Ovary (tissue), 9 donors: ENCODE results near the gene HTR6. TPM values are rescaled to one million over a fixed set of nuclear protein-coding genes. Genes with fewer than 3 reads are reported as not detected.

Experiments
- DNase-seq, 5 donors: peaks; one replicate each; pipeline ENCODE4 v3.0.0-alpha.2; 2019 to 2020
- H3K27ac ChIP-seq, 2 donors: fragments of 200-600 bp; one replicate each; pipeline versions ENCODE4 v1.5.1 to v1.8.0; 2019 to 2022
- H3K27me3 ChIP-seq: fragments of 200-600 bp; one replicate; pipeline ENCODE4 v1.8.0; 2022
- H3K36me3 ChIP-seq: fragments of 200-600 bp; sonication (generic); one replicate; pipeline ENCODE4 v1.5.1; 2019
- H3K4me1 ChIP-seq: one replicate; pipeline ENCODE4 v1.8.1; 2013; ENCODE audit warnings: mild to moderate bottlenecking, moderate library complexity; ENCODE audit not compliant: insufficient read depth
- H3K4me3 ChIP-seq: fragments of 200-600 bp; sonication (generic); one replicate; pipeline ENCODE4 v1.5.1; 2017
- H3K9me3 ChIP-seq, 2 donors: fragments of 200-600 bp in 1 of 2; sonication (generic) in 1 of 2; one replicate each; pipeline versions ENCODE4 v1.5.1 to v1.8.1; 2013 to 2019; ENCODE audit warnings: mild to moderate bottlenecking in 1 of 2, moderate library complexity in 1 of 2
- EP300 ChIP-seq: sonication (generic); formaldehyde crosslinking; IDR thresholded peaks from one replicate; pipeline ENCODE4 v1.6.1; 2017; ENCODE audit warnings: antibody characterized with exemption
- POLR2A ChIP-seq: fragments of 450-650 bp; IDR thresholded peaks from one replicate; pipeline ENCODE4 v1.6.1; 2017; ENCODE audit warnings: antibody characterized with exemption, mild to moderate bottlenecking, moderate library complexity
- WGBS, 3 donors: extraction: QIAGEN DNeasy Blood & Tissue Kit in 1 of 3; methylation state at CpG; one replicate each; pipeline versions ENCODE4 v1.1.5 to v1.1.7; 2013 to 2017; 5-methylcytosine and 5-hydroxymethylcytosine counted together
- intact Hi-C, 4 donors: fragments of 100-400 bp; cut with DNase I; formaldehyde crosslinking; loops; one replicate each; pipeline versions ENCODE4 v1.11.0 to v1.15.1; 2022 to 2023
- polyA plus RNA-seq, 2 donors: library from polyadenylated mRNA; stranded (reverse); fragments of 200-250 nt in 1 of 2; fragments of 350-450 nt in 1 of 2; fragmentation: Illumina TruSeq in 1 of 2; extraction: RNeasy Lipid Tissue Mini Kit (QIAGEN cat#74804) in 1 of 2; gene quantifications; one replicate each; pipeline ENCODE4 v1.2.3, GENCODE V29; 2013 to 2014
- total RNA-seq, 7 donors: library from RNA; depleted of rRNA in 2 of 7; stranded (reverse); fragments of >200 nt in 2 of 7; fragmentation: NEBNext Ultra II Directional in 3 of 7; extraction: Animal tissue kit (Norgen Biotek cat#: 25700) in 3 of 7; gene quantifications; one replicate each; pipeline versions ENCODE4 v1.1.0 to v1.2.4, GENCODE V29; 2016 to 2023
- TF ChIP-seq, protein P1 (sequence below), 3 donors: fragments of 450-650 bp in 2 of 3; fragments of 200-600 bp in 1 of 3; IDR thresholded peaks; one replicate each; pipeline versions ENCODE4 v1.5.1 to v1.8.0; 2016 to 2022; ENCODE audit warnings: antibody characterized with exemption in 3 of 3, mild to moderate bottlenecking in 1 of 3
- donor health status: DM: no; HTN: no; CAD: no; lungs with moderate emphysema.
- donor health status: DM: no; HTN: no; CAD: no.
- donor health status: Bipolar disorder and iron deficiency.
- donor health status: DM: yes; HTN: yes; CAD: no.
- donor health status: DM: no; HTN: no; CAD: no.
- donor health status: DM: yes; HTN: yes; CAD: no.

HTR6 gene
- total and polyA plus RNA-seq, 9 donors = not detected

DNA sequence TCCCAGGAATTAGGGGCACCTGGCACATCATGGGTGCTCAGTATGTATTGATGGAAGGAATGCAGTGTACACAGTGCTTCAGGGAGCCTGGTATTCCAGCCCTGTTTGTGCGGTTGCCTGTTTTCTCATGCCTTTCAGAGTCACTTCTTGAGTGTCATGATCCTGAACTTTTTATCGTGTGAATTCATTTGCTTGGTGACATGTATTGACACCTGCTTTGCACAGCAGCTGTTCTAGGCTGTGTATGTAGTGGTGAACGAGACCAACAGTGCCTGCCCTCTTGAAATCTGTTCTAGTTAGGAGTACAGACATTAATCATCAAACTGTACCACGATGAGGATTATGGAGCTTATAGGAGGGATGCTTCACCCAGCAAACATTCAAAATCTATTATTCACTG is 6.1 kb downstream of the HTR6 start:
- TF ChIP-seq, protein P1, sequence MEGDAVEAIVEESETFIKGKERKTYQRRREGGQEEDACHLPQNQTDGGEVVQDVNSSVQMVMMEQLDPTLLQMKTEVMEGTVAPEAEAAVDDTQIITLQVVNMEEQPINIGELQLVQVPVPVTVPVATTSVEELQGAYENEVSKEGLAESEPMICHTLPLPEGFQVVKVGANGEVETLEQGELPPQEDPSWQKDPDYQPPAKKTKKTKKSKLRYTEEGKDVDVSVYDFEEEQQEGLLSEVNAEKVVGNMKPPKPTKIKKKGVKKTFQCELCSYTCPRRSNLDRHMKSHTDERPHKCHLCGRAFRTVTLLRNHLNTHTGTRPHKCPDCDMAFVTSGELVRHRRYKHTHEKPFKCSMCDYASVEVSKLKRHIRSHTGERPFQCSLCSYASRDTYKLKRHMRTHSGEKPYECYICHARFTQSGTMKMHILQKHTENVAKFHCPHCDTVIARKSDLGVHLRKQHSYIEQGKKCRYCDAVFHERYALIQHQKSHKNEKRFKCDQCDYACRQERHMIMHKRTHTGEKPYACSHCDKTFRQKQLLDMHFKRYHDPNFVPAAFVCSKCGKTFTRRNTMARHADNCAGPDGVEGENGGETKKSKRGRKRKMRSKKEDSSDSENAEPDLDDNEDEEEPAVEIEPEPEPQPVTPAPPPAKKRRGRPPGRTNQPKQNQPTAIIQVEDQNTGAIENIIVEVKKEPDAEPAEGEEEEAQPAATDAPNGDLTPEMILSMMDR (IDR thresholded peaks at IDR 0.05) = no peak
- TF ChIP-seq POLR2A (no peak), EP300 (no peak)
- H3K9me3 ChIP-seq = no peaks in the 10 kb centered on the region
- no peaks in the 10 kb centered on the region for H3K27me3 ChIP-seq
- no peaks in the 10 kb centered on the region for H3K4me1 ChIP-seq
- no peak overlapping the region for H3K4me3 ChIP-seq
- no peak for DNase-seq
- intact Hi-C loops = no loop called here
- H3K36me3 ChIP-seq = no peaks in the 10 kb centered on the region
- no peak overlapping the region for H3K27ac ChIP-seq
- 55 to 68% (median 59%) methylated on average over 4 of the region's 4 CpGs for WGBS, 3 donors

DNA sequence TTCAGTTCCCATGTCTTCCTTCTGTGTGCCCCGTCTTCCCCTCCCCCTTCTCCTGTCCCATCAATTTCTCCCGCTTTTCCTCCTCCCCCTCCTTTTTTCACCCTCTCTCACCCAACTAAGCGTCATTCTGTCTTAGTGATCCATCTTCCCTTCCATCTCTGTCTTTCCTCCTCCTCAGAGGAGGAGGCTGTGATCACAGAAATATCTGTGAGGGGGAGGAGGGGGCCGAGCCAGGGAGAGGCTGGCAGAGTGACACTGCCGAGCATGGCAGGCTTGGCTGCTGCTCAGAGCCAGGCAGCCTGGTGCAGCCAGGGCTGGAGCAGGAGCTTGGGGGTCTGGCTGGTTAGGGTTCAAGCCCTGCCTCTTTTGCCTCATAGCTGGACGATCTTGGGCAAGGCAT is 7.6 kb downstream of the HTR6 start:
- TF ChIP-seq POLR2A = no peak
- TF ChIP-seq EP300 = no peak
- Histone ChIP-seq H3K9me3 (no peaks in the 10 kb centered on the region), H3K27me3 (no peaks in the 10 kb centered on the region), H3K4me1 (no peaks in the 10 kb centered on the region), H3K4me3 (no peak overlapping the region), H3K27ac (no peak overlapping the region), H3K36me3 (no peaks in the 10 kb centered on the region)
- intact Hi-C loops = no loop called here
- no peak for DNase-seq
- WGBS, 3 donors = 20 to 42% (median 21%) methylated on average over 6 of the region's 6 CpGs

DNA sequence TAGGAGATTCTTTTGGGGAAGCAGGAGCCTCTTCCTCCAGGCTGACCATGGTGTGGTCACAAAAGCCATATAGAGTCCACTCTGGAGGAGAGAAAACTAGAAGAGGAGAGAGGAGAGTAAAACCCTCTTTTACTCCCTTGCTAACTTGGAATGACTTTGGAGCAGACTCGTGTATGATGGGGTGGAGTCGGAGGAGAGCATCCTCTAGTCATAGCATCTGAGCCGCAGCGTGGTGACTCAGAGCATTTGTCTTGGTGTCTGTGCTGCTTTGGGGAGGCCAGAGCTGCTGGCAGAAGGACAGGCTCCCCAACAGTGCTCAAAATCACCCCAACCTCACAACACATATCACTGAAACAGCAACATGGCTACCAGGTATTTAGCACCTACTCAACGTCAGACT is 11.1 kb downstream of the HTR6 start:
- H3K9me3 ChIP-seq = no peaks in the 10 kb centered on the region
- H3K4me3 ChIP-seq = no peak overlapping the region
- 64 to 82% (median 69%) methylated on average over 5 of the region's 5 CpGs for WGBS, 3 donors
- no peak overlapping the region for H3K27ac ChIP-seq
- DNase-seq = no peak
- TF ChIP-seq EP300 = no peak
- TF ChIP-seq, protein P1 (IDR thresholded peaks at IDR 0.05) = no peak
- TF ChIP-seq POLR2A = no peak
- intact Hi-C loops = no loop called here
- no peaks in the 10 kb centered on the region for H3K4me1 ChIP-seq
- no peaks in the 10 kb centered on the region for H3K36me3 ChIP-seq
- H3K27me3 ChIP-seq = no peaks in the 10 kb centered on the region

DNA sequence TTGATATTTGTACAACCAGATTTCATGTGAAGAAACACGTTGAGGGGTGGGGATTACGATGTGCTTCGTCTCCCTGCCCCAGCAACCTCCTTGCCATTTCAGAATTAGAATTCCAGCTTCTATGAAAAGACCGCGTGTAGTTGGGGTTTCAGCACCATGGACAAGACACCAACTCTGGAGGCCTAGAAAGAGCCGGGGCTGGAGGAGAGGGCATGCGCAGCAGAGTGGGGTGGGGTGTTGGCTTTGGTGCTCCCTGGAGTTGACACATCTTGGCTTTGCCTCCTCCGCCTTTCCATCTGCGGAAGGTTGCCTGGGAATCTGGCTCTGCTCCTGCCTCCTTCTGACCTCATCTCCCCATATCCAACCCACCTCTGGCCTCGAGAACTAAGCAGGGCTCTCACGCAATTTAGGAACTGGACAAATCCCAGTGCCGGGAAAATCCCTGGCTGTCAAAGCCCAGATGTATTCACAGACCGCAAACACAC is 11.8 kb downstream of the HTR6 start:
- H3K4me1 ChIP-seq = no peaks in the 10 kb centered on the region
- H3K4me3 ChIP-seq = no peak overlapping the region
- no peaks in the 10 kb centered on the region for H3K9me3 ChIP-seq
- TF ChIP-seq EP300 = no peak
- TF ChIP-seq POLR2A = no peak
- TF ChIP-seq, protein P1 (IDR thresholded peaks at IDR 0.05) = no peak
- no peak overlapping the region for H3K27ac ChIP-seq
- 3 to 13% (median 7%) methylated on average over 13 of the region's 13 CpGs for WGBS, 3 donors
- DNase-seq = peak; percentile 57 to 78 (median 66)
- H3K36me3 ChIP-seq = no peaks in the 10 kb centered on the region
- H3K27me3 ChIP-seq = no peaks in the 10 kb centered on the region
- intact Hi-C loops = no loop called here

DNA sequence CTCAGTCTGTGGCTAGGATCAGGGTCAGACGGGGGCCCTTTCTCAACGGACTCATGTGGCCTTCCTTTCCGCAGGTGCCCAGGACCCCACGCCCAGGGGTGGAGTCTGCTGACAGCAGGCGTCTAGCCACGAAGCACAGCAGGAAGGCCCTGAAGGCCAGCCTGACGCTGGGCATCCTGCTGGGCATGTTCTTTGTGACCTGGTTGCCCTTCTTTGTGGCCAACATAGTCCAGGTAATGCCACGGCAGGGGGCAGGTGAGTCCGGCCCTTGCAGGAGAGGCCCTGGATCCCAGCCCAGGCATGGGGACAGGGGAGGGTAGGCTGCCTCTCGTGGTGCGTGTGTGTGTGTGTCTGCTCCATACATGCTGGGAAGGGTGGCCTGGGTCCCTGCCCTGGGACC is 13.8 kb downstream of the HTR6 start:
- H3K4me3 ChIP-seq = no peak overlapping the region
- H3K4me1 ChIP-seq = no peaks in the 10 kb centered on the region
- no peak overlapping the region for H3K27ac ChIP-seq
- no peaks in the 10 kb centered on the region for H3K27me3 ChIP-seq
- no peak for DNase-seq
- no peak for TF ChIP-seq EP300
- TF ChIP-seq POLR2A = no peak
- TF ChIP-seq, protein P1 (IDR thresholded peaks at IDR 0.05) = no peak
- no peaks in the 10 kb centered on the region for H3K36me3 ChIP-seq
- H3K9me3 ChIP-seq = no peaks in the 10 kb centered on the region
- WGBS, 3 donors = 66 to 76% (median 68%) methylated on average over 11 of the region's 11 CpGs
- intact Hi-C loops = no loop called here
